ENCODE measurements around the gene MRPL20. TPM values are rescaled to one million over a fixed set of nuclear protein-coding genes. Genes with fewer than 3 reads are reported as not detected.

MRPL20 gene
- total and polyA plus RNA-seq, 9 of the 15 experiments (the other 6 are each of a cell fraction or from before 2014, with no cell fraction given), result 180 to 671 (median 229) TPM

DNA sequence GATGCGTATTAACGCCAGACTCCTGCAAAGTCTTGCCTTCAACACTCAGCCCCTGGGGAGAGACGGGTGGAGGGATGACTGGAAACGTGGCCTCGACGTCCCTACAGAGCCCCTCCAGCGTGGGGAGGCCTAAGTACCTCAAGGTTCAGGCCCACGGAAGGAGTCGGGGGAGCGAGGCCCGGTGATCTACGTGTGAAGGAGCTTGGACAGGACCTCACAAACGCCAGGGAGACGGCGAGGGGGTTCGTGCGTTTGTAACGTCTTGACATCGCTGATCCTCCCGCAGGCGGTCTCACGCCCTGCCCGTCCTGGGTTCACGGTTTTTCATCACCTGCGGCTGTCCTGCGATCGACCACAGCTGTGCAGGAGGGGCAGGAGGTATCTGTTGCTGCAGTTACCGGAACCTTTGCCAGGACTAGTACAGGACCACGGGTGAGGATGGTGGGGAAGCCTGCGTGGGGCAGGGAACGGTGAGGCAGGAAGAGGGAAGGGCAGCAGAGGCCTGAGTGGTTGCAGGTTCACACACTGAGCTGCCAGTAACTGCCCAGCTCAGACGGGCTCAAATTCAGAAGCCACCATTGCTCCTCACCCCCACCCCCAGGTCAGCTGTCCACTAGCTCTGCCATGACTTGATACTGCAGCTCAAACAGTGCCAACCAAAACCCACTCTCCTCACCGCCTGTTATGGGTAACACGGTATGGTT lies 7.1 kb downstream of the MRPL20 start:
- H3K4me3 ChIP-seq, result peak overlapping the region; percentile 100
- H3K9ac ChIP-seq (ENCODE audit: insufficient read depth in 1 of 2, low read depth in 2 of 2, low read length in 2 of 2), result peak overlapping the region; percentile 96 to 99
- H3K9me1 ChIP-seq (ENCODE audit: control insufficient read depth, insufficient read depth, low read length), result peaks cover 8% of the 10 kb centered on the region
- no peaks in the 10 kb centered on the region for H3K9me3 ChIP-seq (replicated peaks; ENCODE audit: control insufficient read depth, insufficient read depth, low read depth, low read length)
- ATAC-seq (peak; percentile 1), DNase-seq (ENCODE audit: extremely low read depth in 1 of 4, low spot score in 3 of 4) (no peak), FAIRE-seq (no peak)
- POLR2A ChIA-PET, result interaction anchor here (0.6 to 4.5 kb wide), 12 partner anchors 7 to 272 kb away, joined by 3 to 41 read pairs (median 4); partner anchors contain the start of genes AURKAIP1 and MRPL20
- H3K27me3 ChIP-seq (ENCODE audit: control insufficient read depth in 2 of 2, insufficient read depth in 2 of 2, low read length in 2 of 2), result no peaks in the 10 kb centered on the region
- intact Hi-C loops (cut with micrococcal nuclease), result loop anchor here (10.0 kb wide), 1 partner anchor 115 kb away; the partner anchor contains the start of gene ATAD3A
- H3K4me1 ChIP-seq (replicated peaks in 1 of 2; ENCODE audit: control insufficient read depth in 2 of 2, insufficient read depth in 2 of 2, low read length in 2 of 2), result peaks cover 19 to 48% of the 10 kb centered on the region in 2 experiments
- H3K4me2 ChIP-seq (ENCODE audit: insufficient read depth, low read length), result peak overlapping the region; percentile 97
- H3K79me2 ChIP-seq (ENCODE audit: control insufficient read depth, insufficient read depth, low read length), result peaks cover 77% of the 10 kb centered on the region
- in situ Hi-C loops (cut with MboI), result no loop called here
- WGBS (ENCODE audit: insufficient coverage, low coverage, missing lambda C conversion rate), result 3% methylated on average over 34 of the region's 34 CpGs
- peak overlapping the region; percentile 92 for H2AFZ ChIP-seq (ENCODE audit: low read depth, low read length)
- CTCF ChIA-PET (ENCODE audit: low intra/inter-chr PET ratio), result interaction anchor here (0.5 kb wide), 1 partner anchor 33 kb away, joined by 3 read pairs; no protein-coding TSS in a partner anchor
- peak overlapping the region; percentile 98 for H3K27ac ChIP-seq (ENCODE audit: extremely low read depth, low read depth, low read length)
- H4K20me1 ChIP-seq (replicated peaks; ENCODE audit: control insufficient read depth, insufficient read depth, low read length), result peaks cover 14% of the 10 kb centered on the region
- H3K36me3 ChIP-seq (ENCODE audit: control insufficient read depth, insufficient read depth, low read length), result peaks cover 77% of the 10 kb centered on the region
- BruUV-seq (replicated peaks), result TSS peak; percentile 69
- no peak for TF ChIP-seq ZNF354B (CRISPR knock-in tag; IDR thresholded peaks at IDR 0.05)
- 0 out of 2 replicates have a peak, but pooled peaks have one; percentile 75 for TF ChIP-seq HMG20B (CRISPR knock-in tag; IDR thresholded peaks at IDR 0.05)
- TF ChIP-seq NUFIP1 (IDR thresholded peaks at IDR 0.05; ENCODE audit: partially characterized antibody), result no peak
- TF ChIP-seq, protein P1, sequence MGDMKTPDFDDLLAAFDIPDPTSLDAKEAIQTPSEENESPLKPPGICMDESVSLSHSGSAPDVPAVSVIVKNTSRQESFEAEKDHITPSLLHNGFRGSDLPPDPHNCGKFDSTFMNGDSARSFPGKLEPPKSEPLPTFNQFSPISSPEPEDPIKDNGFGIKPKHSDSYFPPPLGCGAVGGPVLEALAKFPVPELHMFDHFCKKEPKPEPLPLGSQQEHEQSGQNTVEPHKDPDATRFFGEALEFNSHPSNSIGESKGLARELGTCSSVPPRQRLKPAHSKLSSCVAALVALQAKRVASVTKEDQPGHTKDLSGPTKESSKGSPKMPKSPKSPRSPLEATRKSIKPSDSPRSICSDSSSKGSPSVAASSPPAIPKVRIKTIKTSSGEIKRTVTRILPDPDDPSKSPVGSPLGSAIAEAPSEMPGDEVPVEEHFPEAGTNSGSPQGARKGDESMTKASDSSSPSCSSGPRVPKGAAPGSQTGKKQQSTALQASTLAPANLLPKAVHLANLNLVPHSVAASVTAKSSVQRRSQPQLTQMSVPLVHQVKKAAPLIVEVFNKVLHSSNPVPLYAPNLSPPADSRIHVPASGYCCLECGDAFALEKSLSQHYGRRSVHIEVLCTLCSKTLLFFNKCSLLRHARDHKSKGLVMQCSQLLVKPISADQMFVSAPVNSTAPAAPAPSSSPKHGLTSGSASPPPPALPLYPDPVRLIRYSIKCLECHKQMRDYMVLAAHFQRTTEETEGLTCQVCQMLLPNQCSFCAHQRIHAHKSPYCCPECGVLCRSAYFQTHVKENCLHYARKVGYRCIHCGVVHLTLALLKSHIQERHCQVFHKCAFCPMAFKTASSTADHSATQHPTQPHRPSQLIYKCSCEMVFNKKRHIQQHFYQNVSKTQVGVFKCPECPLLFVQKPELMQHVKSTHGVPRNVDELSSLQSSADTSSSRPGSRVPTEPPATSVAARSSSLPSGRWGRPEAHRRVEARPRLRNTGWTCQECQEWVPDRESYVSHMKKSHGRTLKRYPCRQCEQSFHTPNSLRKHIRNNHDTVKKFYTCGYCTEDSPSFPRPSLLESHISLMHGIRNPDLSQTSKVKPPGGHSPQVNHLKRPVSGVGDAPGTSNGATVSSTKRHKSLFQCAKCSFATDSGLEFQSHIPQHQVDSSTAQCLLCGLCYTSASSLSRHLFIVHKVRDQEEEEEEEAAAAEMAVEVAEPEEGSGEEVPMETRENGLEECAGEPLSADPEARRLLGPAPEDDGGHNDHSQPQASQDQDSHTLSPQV (IDR thresholded peaks at IDR 0.05), result 0 out of 2 replicates have a peak, but pooled peaks have one; percentile 38
- 0 out of 2 replicates have a peak, but pooled peaks have one; percentile 54 for TF ChIP-seq ZNF780A (CRISPR knock-in tag; IDR thresholded peaks at IDR 0.05)
- peak; percentile 96; the same call in 1 of the 2 replicates for TF ChIP-seq ZNF282 (CRISPR knock-in tag; IDR thresholded peaks at IDR 0.05)
- no peak for TF ChIP-seq CTBP1 (IDR thresholded peaks at IDR 0.05; ENCODE audit: borderline replicate concordance)
- TF ChIP-seq ZNF766 (CRISPR knock-in tag; conservative IDR thresholded peaks at IDR 0.05), result 0 out of 2 replicates have a peak, but pooled peaks have one; percentile 29
- TF ChIP-seq NONO (IDR thresholded peaks at IDR 0.05; ENCODE audit: low read depth in 2 of 2, low read length in 1 of 2), result 0 out of 4 replicates have a peak, but pooled peaks of 1 of the 2 experiments have one; percentile 6
- TF ChIP-seq RHOXF2B (CRISPR knock-in tag; conservative IDR thresholded peaks at IDR 0.05), result 0 out of 2 replicates have a peak, but pooled peaks have one; percentile 47
- no peak for TF ChIP-seq TSC22D4 (tag; IDR thresholded peaks at IDR 0.05)
- no peak for TF ChIP-seq KAT8 (IDR thresholded peaks at IDR 0.05; ENCODE audit: low read depth)
- peak; percentile 81; the same call in 1 of the 2 replicates for TF ChIP-seq HNRNPUL1 (IDR thresholded peaks at IDR 0.05; ENCODE audit: low read length)
- TF ChIP-seq, protein P2, sequence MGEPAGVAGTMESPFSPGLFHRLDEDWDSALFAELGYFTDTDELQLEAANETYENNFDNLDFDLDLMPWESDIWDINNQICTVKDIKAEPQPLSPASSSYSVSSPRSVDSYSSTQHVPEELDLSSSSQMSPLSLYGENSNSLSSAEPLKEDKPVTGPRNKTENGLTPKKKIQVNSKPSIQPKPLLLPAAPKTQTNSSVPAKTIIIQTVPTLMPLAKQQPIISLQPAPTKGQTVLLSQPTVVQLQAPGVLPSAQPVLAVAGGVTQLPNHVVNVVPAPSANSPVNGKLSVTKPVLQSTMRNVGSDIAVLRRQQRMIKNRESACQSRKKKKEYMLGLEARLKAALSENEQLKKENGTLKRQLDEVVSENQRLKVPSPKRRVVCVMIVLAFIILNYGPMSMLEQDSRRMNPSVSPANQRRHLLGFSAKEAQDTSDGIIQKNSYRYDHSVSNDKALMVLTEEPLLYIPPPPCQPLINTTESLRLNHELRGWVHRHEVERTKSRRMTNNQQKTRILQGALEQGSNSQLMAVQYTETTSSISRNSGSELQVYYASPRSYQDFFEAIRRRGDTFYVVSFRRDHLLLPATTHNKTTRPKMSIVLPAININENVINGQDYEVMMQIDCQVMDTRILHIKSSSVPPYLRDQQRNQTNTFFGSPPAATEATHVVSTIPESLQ (CRISPR knock-in tag; IDR thresholded peaks at IDR 0.05), result peak; percentile 85; the same call in 1 of the 2 replicates
- TF ChIP-seq ZNF146 (CRISPR knock-in tag; IDR thresholded peaks at IDR 0.05; ENCODE audit: unreplicated experiment), result no peak
- TF ChIP-seq NEUROD1 (IDR thresholded peaks at IDR 0.05; ENCODE audit: borderline replicate concordance, low read depth, low read length, partially characterized antibody), result no peak
